Amygdala (tissue), 56 donors: ENCODE results near the gene HDLBP.

Source experiments
- DNase-seq, 56 donors: peaks; one replicate each; lab custom pipeline; 2025; lab: John Stamatoyannopoulos, UW

The HDLBP gene

DNA sequence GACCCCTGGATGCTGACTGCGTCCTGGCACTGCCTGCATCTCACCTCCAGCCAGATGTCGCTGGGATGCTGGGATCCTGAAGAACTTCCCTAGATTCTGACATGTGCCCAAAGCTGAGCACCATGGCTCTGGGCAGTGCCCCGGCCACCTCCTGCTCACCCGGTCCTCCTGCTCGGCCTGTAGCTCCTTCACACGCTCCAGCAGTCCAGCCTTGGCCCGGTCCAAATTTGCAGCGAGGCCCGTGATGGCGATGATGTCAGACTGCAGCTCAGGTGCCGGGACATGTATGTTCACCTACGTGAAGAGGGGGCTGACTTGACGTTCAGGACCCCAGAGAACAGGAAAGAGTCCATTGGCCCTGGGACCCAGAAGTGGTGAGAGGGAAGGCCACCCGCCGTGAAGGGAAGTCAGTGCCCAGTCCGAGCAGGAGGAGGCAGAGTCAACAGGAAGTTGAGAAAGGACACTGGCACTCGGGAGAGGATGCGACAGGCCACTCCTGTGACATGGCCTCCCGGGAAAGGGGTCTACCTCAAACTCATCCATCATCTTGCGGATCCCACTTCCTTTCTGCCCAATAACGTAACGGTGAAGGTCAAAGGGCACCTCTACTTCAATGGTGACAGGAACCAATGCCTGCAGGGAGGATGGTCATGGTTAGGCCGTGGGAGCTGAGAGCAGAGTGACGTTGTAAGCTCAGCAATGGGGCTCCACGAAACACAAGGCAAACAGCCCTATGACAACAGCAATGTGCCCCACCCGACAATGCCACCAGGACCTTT is 80.3 kb downstream of the HDLBP start:
- DNase-seq: no peak

DNA sequence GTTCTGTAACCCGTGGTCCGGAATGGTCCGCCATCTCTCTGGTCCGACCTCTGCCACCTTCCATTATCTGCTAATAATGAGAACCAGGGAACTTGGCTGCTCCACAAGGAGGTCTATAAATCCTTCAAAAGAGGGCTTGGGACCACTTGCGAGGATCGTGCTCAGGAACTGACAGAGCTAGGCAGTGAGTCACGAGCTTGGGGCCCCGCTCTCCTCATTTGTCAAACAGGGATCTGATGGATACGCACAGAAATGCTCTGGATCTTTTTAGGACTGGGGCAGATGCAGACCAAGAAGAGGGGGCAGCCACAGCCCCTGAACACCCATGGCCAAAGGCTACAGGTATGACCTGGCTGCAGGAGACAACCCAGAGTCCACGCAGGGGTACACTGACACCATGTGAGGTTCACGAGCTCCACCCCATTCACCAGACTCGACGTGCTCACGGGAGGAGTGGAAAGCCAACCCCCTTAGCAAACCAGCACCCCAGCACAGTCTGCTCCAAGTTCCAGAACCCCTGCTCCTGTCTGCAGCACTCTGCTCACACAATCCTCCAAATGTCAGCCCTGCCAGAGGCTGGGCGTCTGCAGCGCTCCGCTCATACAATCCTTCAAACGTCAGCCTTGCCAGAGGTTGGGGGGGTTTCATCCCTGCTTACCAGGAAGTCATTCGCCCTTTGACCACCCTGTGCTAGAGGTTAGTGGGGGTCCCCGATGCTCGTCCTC is 81.2 kb downstream of the HDLBP start:
- DNase-seq: no peak

DNA sequence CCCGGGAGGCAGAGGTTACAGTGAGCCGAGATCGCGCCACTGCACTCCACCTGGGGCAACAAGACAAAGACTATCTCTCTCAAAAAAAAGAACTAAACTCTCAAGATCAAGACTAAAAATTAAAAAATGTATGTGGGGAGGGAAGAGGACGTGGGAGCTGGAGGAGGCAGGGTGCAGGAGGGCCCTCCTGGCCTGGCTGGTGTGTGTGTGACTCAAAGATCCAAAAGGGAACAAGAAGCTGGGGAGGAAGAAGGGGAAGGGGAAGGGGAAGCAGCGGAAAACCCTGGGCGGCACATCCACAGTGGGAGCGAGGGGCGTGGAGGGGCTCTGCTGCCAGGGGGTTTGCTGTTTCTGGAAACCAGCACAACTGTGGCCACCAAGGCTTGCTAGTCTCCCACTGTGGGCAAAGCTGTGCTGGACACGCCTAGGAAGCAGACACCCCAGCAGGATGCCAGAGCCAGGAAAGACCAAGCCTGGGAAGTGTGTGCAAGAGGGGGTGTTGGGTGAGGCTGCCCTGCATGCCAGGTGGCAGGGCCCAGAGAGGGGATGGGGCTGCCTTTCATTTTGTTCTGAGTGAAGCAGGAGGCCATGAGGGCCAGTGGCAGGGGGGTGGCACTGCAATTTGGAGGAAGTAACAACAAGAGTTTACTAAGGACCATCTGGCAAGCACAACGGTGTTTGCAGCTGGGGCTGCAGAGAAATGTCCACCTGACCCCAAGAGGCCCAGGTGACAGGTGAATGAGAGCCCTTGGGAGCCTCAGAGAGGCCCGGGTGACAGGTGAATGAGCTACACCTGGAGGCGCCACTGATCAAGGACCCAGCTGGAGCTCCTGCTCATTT is 82.5 kb downstream of the HDLBP start:
- no peak for DNase-seq

DNA sequence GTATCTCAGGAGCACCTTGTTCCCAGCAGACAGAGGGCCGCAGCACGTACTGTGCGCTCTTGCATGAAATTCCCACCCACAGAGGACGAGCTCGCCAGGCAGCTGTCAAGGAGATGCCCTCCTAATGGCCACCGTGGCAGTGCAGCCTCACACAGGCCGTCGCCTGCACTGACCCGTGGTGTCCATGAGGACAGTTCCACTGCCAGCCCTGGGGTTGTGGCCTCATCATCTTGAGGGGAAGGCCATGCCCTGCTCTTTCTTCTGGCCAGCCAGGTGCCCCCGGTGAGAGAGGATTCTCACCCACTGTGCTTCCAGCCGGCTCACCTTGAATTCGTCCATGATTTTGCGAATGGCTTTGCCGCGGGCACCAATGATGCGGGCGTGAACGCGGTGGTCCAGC is 85.0 kb downstream of the HDLBP start:
- no peak for DNase-seq

DNA sequence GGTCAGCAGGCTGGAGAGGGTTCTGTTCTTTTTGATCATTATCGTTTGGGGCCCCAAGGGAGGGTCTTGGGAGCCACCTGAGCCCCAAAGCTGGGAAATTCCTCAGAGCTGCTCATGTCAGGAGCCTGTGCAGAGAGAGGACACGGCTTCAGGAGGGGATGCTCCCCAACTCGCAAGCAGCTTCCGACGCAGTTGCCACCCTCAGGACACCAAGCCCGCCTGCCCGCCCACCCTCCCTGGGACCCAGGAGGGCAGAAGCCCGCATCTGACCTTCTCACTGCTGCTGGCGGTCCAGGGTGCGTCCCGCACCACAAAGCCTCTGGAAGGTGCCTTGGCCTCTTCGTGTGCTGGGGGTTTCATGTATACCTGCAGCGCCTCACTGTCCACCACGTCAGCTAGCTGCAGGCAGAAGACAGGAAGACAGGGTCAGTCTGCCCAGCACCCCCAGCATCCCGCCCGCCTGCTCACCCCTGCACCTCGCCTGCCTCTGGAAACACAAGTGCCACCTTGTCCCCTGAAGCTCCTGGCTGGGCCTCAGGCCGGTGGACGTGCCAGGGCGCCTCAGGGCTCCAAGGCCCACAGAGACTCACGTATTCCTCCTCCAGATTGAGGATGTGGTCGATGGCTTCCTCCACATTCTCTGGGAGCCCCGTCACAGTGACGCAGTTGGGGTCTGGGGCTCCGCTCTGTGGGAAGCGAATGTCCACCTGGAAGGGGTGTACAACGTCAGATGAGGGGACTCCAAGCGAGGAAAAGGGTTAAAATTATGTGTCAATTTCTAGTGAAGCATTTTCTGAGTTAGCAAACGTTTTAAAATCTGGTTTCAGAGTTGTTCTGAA is 85.7 kb downstream of the HDLBP start:
- no peak for DNase-seq

DNA sequence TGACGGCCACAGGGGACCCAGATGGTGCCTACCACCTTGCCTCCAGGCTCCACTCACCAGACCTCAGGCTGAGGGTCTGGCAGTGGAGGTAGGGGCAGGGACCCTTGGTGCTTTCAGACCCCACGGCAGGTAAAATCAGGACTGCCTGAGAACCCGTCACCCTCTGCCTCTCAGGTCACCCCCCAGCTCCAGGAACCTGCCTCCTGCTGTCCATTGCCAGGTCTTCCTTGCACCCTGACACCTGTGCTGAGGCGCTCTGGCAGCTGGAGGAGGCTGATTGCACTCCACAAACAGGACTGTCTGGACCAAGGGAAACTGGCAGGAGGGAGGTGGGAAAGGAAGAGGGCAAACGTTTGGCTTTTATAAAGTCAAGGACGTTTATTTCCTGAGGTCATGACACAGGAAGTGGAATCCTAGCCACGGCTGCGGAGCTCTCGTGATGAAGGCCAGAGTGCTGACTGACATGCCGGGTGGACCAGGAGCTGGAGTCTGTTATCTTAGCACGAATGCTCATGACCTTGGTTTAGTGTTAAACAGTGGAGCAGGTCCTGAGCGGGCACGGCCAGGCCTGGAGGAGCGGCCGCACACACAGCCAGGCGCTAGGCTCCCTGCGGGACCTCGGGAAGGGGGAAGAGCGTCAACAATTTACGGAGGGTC is 86.5 kb downstream of the HDLBP start:
- no peak for DNase-seq

DNA sequence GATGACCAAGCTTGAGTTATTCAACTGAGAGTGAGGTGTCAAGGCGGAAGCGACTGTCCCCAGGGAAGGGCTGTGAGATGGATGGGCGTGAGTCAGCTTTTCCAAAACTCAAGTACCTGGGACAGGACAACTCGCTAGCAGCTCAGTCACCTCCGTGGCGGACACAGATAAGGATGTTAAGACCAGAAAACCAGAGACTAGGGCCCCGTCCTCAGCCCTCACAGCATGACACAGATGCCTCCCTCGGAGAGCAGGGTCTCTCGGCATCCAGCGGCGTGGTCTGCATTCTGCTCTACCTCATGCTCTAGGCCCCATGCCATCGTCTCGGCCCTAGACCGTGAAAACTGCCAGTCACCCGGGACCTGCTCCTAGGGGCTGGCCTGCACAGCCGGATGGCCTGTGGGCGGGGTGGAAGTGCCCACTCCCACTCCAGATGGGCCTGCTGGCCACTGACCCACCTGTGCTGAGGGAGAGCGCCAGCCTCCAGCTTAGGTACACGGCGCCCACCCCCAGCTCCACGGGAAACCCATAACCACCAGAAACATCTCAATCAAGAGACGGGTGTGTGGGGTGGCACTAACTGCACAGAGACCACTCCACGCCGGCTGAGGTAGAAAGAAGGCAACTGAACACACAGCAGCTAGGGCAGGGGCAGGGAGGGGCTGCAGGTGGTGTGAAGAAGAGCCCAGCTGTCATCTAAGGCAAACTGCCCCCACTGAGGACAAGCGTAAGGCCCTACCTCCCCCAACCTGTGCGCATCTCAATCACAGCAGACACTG is 87.2 kb downstream of the HDLBP start:
- no peak for DNase-seq

DNA sequence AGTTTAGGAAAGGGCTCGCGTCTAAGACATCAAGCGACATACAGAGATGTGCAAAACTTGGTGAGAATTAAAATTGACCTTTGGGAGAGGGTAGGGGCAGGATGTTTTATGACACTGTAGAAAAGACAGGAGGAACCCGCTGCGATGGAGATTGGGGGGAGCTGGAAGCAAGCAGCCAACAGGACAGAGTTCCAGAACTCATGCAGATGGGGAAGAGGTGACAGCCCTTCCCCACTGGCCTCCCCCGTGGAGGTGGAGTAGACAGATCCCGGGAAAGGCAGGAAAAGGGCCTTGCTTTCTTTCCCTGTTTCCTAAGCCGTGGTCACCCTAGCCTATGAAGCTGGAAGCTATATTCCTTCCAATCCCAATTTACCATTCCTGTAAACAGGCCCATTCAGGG is 87.9 kb downstream of the HDLBP start:
- DNase-seq: no peak

DNA sequence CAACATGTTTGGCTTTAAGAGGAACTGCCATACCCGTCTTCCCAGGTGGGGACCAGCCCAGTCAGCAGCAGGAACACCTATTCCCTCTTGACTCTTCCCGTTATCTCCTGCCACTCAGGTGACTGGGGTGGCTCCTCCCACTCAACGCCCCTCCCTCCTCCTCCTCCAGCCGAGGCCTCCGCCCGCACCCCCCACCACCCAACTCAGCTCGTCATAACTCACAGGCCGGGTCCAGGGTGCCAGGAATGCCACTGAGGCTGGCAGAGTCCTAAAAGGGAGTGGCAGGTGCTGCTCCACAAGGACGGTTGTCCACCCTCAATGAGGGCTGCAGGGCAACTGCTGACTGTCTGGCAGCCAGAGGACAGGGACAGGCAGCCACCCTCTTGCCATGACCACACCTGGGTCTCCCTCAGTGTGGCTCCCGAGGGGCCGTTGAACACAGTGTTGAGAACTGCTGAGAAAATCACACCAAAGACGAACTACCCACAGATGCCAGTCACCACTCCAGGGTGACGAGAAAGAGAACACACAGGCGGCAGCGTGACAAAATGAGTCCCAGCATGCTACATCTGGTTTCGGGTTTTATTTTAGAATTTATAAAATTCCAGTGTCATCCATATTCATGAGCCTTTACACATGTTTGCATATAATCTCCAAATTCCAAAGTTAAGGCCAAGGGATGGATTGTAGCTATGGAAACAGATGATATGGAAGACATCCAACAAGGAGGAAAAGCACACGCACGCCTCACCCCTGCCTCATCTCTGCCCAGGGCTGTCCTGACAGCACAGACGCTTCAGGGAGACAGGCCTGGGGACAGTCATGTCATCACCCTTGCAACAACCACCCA is 88.5 kb downstream of the HDLBP start:
- DNase-seq: no peak

DNA sequence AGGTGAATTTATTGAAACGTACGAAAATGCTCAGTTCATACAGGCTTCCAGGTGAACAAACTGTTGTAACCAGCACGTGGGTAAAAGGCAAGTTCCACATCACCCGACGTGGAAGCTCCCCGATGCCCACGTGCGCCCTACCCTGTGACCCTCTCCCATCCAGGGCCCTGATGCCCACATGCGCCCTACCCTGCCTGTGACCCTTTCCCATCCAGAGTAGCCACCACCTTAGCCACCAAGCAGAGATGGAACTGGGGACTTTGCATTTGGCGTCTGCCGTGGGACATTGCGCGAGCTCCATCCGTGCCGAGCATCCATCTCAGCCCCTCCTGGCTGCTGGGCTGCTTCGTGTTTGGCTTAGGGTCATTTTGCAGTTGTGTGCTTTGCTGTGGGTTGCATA is 89.5 kb downstream of the HDLBP start:
- DNase-seq: no peak

DNA sequence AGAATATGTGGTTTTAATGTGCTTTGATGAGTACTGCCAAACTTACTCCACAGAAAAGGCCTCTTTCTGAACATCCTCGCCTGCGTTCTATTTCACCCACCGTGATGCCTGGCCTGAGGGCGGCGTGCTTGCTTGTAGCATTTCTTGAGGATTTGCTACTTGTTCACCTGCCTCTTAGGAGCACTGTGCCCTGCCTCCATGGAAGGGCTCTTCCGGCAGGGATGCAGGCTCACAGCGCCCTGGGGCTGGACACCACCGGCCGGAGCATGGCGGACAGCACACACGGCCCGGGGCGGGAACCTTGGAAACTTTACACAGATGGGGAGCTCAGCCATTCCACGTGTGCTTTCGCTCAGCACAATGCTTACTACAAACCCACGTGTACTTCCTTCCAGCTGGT is 89.9 kb downstream of the HDLBP start:
- no peak for DNase-seq

DNA sequence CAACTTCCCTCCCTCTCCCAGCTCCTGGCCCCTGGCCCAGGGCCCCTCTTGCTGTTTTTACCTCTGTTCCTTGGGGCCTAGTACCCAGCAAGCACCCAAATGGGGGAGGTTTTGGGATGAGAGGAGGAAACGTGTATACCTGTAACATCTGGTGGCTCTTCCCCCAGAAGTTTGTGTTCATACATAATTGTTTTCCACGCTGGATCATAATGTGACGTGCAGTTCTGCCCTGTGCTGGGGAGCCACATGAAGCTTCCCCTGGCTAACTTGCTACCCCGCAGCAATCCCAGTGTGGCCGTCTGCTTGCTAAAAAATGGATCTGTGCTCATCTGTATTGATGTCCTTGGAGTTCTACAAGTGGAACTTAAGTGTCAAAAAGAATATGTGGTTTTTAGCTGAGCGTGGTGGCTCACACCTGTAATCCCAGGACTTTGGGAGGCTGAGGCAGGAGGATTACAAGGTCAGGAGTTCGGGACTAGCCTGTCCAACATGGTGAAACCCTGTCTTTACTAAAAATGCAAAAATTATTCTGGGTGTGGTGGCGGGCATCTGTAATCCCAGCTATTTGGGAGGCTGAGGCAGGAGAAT is 90.5 kb downstream of the HDLBP start:
- no peak for DNase-seq

DNA sequence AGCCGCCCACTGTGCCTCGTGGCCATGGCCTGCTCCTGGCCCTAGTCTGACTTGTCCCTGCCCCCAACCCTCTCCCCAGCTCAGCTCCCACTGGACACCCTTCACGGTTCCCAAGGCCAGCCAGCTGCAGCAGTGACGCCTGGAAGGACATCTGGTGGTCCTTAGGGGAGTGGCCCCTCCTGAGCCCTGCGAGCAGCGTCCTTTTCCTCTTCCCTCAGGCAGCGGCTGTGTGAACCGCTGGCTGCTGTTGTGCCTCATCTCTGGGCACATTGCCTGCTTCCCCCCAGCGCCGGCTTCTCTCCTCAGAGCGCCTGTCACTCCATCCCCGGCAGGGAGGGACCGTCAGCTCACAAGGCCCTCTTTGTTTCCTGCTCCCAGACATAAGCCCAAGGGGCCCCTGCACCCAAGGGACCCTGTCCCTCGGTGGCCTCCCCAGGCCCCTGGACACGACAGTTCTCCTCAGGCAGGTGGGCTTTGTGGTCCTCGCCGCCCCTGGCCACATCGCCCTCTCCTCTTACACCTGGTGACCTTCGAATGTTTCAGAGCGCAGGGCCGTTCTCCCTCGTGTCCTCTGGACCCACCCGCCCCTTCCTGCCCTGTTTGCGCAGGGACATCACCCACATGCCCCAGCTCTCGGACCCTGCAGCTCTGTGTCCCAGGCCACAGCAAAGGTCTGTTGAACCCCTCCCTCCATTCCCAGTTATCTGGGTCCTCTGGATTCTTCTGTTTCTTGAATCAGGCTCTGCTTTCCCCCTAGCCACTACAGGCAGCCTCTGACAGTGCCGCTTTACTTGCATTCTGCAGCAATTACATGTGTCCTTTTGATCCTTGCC is 91.2 kb downstream of the HDLBP start:
- DNase-seq: peak in 53 of 56 donors; percentile 37 to 94 (median 80)

DNA sequence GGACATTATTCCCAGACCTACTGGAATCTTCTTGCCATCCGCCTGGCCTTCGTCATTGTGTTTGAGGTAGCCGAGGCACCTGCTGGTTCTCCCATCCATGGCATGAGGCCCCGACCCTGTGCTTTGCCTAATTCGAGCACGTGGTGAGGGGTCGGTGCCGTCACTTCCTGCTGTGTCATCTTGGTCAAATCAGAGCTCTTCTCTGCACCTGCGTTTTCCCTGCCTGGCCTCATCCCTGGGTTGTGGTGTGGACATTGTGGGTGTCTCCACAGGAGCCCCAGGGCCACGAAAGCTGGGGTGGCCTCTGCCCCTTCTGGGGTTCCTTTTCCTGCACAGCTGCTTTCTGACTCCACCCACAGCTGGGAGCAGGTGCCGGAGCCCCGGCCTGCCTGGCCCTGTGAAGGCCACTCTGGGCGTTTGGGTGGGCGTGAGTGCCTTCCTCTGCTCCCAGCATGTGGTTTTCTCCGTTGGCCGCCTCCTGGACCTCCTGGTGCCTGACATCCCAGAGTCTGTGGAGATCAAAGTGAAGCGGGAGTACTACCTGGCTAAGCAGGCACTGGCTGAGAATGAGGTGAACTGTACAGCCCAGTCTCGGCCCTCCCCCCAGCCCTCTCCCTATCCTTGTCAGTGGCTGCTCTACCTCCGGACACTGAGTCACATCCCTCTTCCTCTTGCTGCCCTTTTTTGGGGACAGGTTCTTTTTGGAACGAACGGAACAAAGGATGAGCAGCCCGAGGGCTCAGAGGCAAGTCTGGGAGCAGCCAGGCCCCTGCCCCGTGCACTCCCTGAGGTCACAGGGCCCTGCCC is 92.1 kb downstream of the HDLBP start:
- DNase-seq: no peak

DNA sequence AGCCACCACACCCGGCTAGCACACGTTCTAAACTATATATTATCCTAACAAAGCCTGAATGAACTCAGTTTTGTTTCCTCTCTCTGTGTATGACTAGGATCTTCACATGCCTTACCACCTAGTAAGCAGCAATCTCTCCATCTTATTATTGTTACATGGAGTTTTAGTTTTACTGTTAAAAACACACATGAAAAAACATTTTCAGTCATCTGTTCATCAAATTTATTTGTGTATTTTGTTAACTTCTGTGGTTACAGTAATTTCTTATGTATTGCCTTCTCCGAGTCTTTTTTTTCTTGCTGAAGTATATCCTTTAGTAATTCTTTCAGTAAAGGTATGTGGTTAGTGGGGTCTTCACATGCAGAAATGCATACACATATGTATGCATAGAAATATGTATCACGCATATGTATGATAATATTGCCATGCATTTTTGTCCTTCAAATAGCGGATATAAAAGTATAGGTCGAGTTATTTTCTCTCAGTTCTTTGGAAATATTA is 95.6 kb downstream of the HDLBP start:
- no peak for DNase-seq

DNA sequence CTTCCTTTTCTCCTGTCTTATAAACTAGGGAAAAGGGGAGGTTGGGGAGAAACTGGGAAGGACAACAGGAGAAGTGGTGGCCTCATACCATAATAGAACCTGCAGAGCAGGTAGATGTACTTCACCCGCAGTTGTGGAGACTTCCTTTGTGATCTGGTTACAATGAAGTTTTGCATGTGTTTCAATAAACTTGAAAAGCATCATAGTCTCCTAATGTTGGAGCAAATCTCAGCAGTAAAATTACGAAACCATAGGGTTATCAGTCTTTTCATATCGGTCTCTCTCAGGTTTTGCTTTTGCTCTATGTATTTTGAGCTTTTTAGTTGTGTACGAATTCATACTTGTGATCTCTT is 96.5 kb downstream of the HDLBP start:
- no peak for DNase-seq
